Muscle of leg (tissue), 11 donors: ENCODE measurements around the gene PIGU. TPM values are rescaled to one million over a fixed set of nuclear protein-coding genes. Genes with fewer than 3 reads are reported as not detected.
A peak's percentile ranks its signal among the peaks of the same experiment; 100 is the strongest.
"Not testable (repeated sequence)": the region's sequence is repeated elsewhere in the genome, so short reads cannot be mapped to it uniquely, and the experiment has no call there.

ENCODE experiments used
- DNase-seq: peaks from one replicate; pipeline ENCODE4 v3.0.0; 2013
- H3K27ac ChIP-seq: one replicate; pipeline ENCODE4 v1.5.1; 2013; ENCODE audit warnings: mild to moderate bottlenecking, low read length, control low read depth
- H3K27me3 ChIP-seq: one replicate; pipeline ENCODE4 v1.6.1; 2013; ENCODE audit warnings: low read length; ENCODE audit not compliant: control insufficient read depth, insufficient read depth
- H3K36me3 ChIP-seq: one replicate; pipeline ENCODE4 v1.6.1; 2013; ENCODE audit warnings: low read length; ENCODE audit not compliant: control insufficient read depth, insufficient read depth
- H3K4me1 ChIP-seq: one replicate; pipeline ENCODE4 v1.6.1; 2013; ENCODE audit warnings: low read length; ENCODE audit not compliant: control insufficient read depth, insufficient read depth
- H3K4me3 ChIP-seq: one replicate; pipeline ENCODE4 v1.5.1; 2013; ENCODE audit warnings: low read length, control low read depth
- H3K9me3 ChIP-seq: replicated peaks from 2 replicates; pipeline ENCODE4 v1.6.1; 2013; ENCODE audit warnings: low read depth, low read length; ENCODE audit not compliant: control insufficient read depth
- WGBS: methylation state at CpG from one replicate; pipeline ENCODE4 v1.1.5; 2013; ENCODE audit warnings: missing lambda C conversion rate; ENCODE audit not compliant: insufficient coverage; 5-methylcytosine and 5-hydroxymethylcytosine counted together
- polyA plus RNA-seq, 8 donors: library from polyadenylated mRNA; unstranded; fragments of 120-200 nt; gene quantifications; one replicate each; pipeline versions ENCODE4 v1.2.1 to v1.2.3, GENCODE V29; 2013; ENCODE audit warnings: inconsistent platforms in 1 of 8, low replicate concordance in 1 of 8; ENCODE audit not compliant: insufficient read length in 8 of 8, insufficient read depth in 1 of 8
- total RNA-seq: library from RNA; stranded (reverse); fragments of 120-200 nt; gene quantifications from one replicate; pipeline ENCODE4 v1.2.4, GENCODE V29; 2013

Gene PIGU
- total and polyA plus RNA-seq, 9 donors: 13.1 to 26.8 (median 23.8) TPM

GRCh38 chr20:34518863-34519262, 158.0 kb downstream of the PIGU start:
- DNase-seq, H3K4me3 ChIP-seq, H3K36me3 ChIP-seq, H3K27ac ChIP-seq, H3K27me3 ChIP-seq, H3K9me3 ChIP-seq: not testable (repeated sequence)
- no CpG with 5 or more reads among the region's 7 CpGs for whole genome bisulfite sequencing
- peaks cover 19% of the 10 kb centered on the region for H3K4me1 ChIP-seq

- no CpG with 5 or more reads among the region's 3 CpGs for WGBS
- Histone ChIP-seq H3K4me3 (peak overlapping the region; percentile 68), H3K4me1 (peaks cover 18% of the 10 kb centered on the region)
Observed at GRCh38 chr20:34517114-34517505, 159.8 kb downstream of the PIGU start.

GRCh38 chr20:34516247-34517113, 160.4 kb downstream of the PIGU start, which contains the start of gene DYNLRB1:
Gene DYNLRB1, plus strand, starts transcription at chr20:34516422. Its CDS starts 37 bp downstream, at chr20:34516459.
- H3K27ac ChIP-seq: peak within 1 kb of the TSS; percentile 98
- H3K4me1 ChIP-seq: peaks cover 18% of the 10 kb centered on the region
- H3K4me3 ChIP-seq: peak within 1 kb of the TSS; percentile 68
- no peaks in the 10 kb centered on the region for H3K9me3 ChIP-seq
- WGBS: 0% methylated on average over 55 of the region's 59 CpGs
- peak; percentile 99 for DNase-seq
- H3K36me3 ChIP-seq: peaks cover 4% of the 10 kb centered on the region
- H3K27me3 ChIP-seq: no peaks in the 10 kb centered on the region

More at GRCh38 chr20:34517114-34517505, 159.8 kb downstream of the PIGU start:
- no peak for DNase-seq
- no peaks in the 10 kb centered on the region for H3K9me3 ChIP-seq
- peak overlapping the region; percentile 98 for H3K27ac ChIP-seq
- peaks cover 6% of the 10 kb centered on the region for H3K36me3 ChIP-seq
- H3K27me3 ChIP-seq: no peaks in the 10 kb centered on the region

- Histone ChIP-seq H3K4me3 (peak overlapping the region; percentile 68), H3K27me3 (no peaks in the 10 kb centered on the region), H3K27ac (peak overlapping the region; percentile 98), H3K36me3 (peaks cover 6% of the 10 kb centered on the region), H3K9me3 (no peaks in the 10 kb centered on the region), H3K4me1 (peaks cover 18% of the 10 kb centered on the region)
- DNase-seq: peak; percentile 49
- 2% methylated on average over 22 of the region's 36 CpGs for WGBS
Observed at GRCh38 chr20:34515484-34516246, 161.2 kb downstream of the PIGU start.

DNA sequence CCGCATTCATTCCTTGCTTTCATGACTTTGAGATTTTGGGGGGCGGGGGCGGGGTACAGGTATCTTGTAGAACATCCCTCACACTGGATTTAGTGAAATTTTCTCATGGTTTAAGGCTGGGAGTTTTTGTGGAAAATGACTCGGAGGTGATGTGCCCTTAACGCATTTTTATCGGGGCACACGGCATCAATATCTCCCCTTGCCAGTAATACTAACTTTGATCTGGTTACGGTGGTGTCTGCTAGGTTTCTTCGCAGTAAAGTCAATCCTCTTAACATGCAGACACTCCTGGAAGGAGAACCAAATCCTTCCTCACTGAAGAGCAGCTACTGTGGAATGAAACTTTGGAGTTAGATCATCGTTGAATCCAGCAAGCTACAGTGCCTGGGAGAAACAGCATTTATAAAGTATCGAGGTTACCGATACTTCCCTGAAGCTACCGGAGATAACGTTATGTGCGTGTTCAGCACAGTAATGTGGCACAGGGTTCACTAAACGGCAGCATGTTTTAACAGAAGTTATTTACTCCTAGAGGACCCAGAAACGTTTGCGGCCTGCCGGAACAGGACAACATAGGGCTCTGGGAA, 161.9 kb downstream of the PIGU start:
- Histone ChIP-seq H3K9me3 (no peaks in the 10 kb centered on the region), H3K4me1 (peaks cover 18% of the 10 kb centered on the region), H3K36me3 (peaks cover 9% of the 10 kb centered on the region), H3K27ac (peak overlapping the region; percentile 98), H3K27me3 (no peaks in the 10 kb centered on the region), H3K4me3 (peak overlapping the region; percentile 68)
- 10% methylated on average over 7 of the region's 19 CpGs for WGBS
- DNase-seq: no peak

GRCh38 chr20:34514034-34514433, 162.9 kb downstream of the PIGU start:
- not testable (repeated sequence) for H3K27ac ChIP-seq, H3K27me3 ChIP-seq, H3K4me3 ChIP-seq, H3K9me3 ChIP-seq, DNase-seq
- H3K36me3 ChIP-seq: peaks cover 15% of the 10 kb centered on the region
- 93% methylated on average over 10 of the region's 17 CpGs for whole genome bisulfite sequencing
- peaks cover 18% of the 10 kb centered on the region for H3K4me1 ChIP-seq

DNA sequence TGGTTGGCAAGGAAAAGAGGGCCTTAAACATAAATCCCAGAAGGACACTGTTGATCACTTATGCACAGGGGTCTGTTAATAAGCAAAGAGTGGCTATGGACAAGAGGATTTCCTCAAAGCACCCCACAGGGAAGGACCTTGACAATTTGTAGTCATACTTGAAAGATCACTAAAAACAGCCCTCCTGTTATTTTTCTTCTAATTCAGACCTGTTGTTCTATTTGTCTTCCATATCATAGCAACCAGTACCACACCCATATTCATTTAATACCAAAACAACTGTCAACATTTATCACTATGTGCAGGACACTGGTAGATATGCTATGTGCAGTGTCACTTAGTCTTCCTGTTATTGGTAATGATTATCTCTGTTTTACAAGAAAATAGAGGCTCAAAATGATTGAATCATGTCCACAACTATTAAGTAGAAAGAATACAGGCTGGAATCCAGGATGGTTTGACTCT, 163.9 kb downstream of the PIGU start:
- H3K27ac ChIP-seq: peak overlapping the region; percentile 69
- H3K27me3 ChIP-seq: no peaks in the 10 kb centered on the region
- peaks cover 20% of the 10 kb centered on the region for H3K36me3 ChIP-seq
- H3K9me3 ChIP-seq: no peaks in the 10 kb centered on the region
- H3K4me1 ChIP-seq: peaks cover 18% of the 10 kb centered on the region
- peak; percentile 32 for DNase-seq
- H3K4me3 ChIP-seq: no peak overlapping the region

- Histone ChIP-seq H3K9me3 (no peaks in the 10 kb centered on the region), H3K27ac (peak overlapping the region; percentile 69), H3K4me3 (no peak overlapping the region), H3K36me3 (peaks cover 21% of the 10 kb centered on the region), H3K27me3 (no peaks in the 10 kb centered on the region), H3K4me1 (peaks cover 18% of the 10 kb centered on the region)
- 83% methylated on average over 2 of the region's 4 CpGs for WGBS
- DNase-seq: no peak
Observed at GRCh38 chr20:34512266-34512954, 164.5 kb downstream of the PIGU start.

GRCh38 chr20:34511891-34512265, 165.0 kb downstream of the PIGU start:
- 80% methylated on average over 1 of the region's 3 CpGs for WGBS
- no peaks in the 10 kb centered on the region for H3K9me3 ChIP-seq
- no peak for DNase-seq
- no peak overlapping the region for H3K27ac ChIP-seq
- H3K4me3 ChIP-seq: no peak overlapping the region
- no peaks in the 10 kb centered on the region for H3K27me3 ChIP-seq
- H3K4me1 ChIP-seq: peaks cover 18% of the 10 kb centered on the region
- peaks cover 21% of the 10 kb centered on the region for H3K36me3 ChIP-seq
